K562 (cell line): ENCODE results near the gene UBE2U. TPM values are rescaled to one million over a fixed set of nuclear protein-coding genes. Genes with fewer than 3 reads are reported as not detected.
A peak's percentile ranks its signal among the peaks of the same experiment; 100 is the strongest.

Source experiments
- CBX5 ChIP-seq: IDR thresholded peaks from 2 replicates; pipeline ENCODE4 v1.6.1; 2014; ENCODE audit warnings: low read depth, borderline replicate concordance
- CEBPZ ChIP-seq: fragments of 150-350 bp; IDR thresholded peaks from 2 replicates; pipeline ENCODE4 v1.6.1; 2014; ENCODE audit warnings: low read depth, mild to moderate bottlenecking, low read length, borderline replicate concordance
- EP300 ChIP-seq: IDR thresholded peaks from 2 replicates; pipeline ENCODE4 v1.6.1; 2012; ENCODE audit warnings: low read length, improper control_type of control experiment
- HBP1 ChIP-seq: fragments of 450-650 bp; formaldehyde crosslinking; IDR thresholded peaks from 2 replicates; pipeline ENCODE4 v1.4.0; 2022; ENCODE audit warnings: missing genetic modification characterization
- MCM3 ChIP-seq: fragments of 450-650 bp; IDR thresholded peaks from 2 replicates; pipeline ENCODE4 v1.6.1; 2016
- NR4A1 ChIP-seq, 2 experiments: fragments of 250-450 bp in 1 of 2; fragments of 450-650 bp in 1 of 2; sonication (Bioruptor Pico) in 1 of 2; IDR thresholded peaks; 2 replicates each; pipeline versions ENCODE4 v1.4.0 to v1.6.1; 2016 to 2020; ENCODE audit warnings: mild to moderate bottlenecking in 2 of 2, missing compliant biosample characterization in 1 of 2, missing genetic modification characterization in 1 of 2, moderate library complexity in 1 of 2
- SFPQ ChIP-seq: fragments of 200-400 bp; formaldehyde crosslinking; IDR thresholded peaks from 2 replicates; pipeline ENCODE4 v1.6.1; 2017; ENCODE audit warnings: mild to moderate bottlenecking, low read depth, low read length, moderate library complexity
- TRIM24 ChIP-seq, 2 experiments: fragments of 450-650 bp; IDR thresholded peaks; 2 replicates each; pipeline ENCODE4 v1.6.1; 2016
- YBX1 ChIP-seq: fragments of 450-650 bp; IDR thresholded peaks from 2 replicates; pipeline ENCODE4 v1.7.1; 2016; ENCODE audit warnings: mild to moderate bottlenecking
- ZBTB49 ChIP-seq: sonication (generic); formaldehyde crosslinking; IDR thresholded peaks from 2 replicates; pipeline ENCODE4 v1.8.0; 2022; ENCODE audit warnings: missing genetic modification reagents, mild to moderate bottlenecking, borderline replicate concordance
- ZNF583 ChIP-seq: fragments of 250-450 bp; sonication (Bioruptor Pico); IDR thresholded peaks from 2 replicates; pipeline ENCODE4 v1.4.0; 2020
- polyA plus RNA-seq, 8 experiments: library from polyadenylated mRNA; depleted of rRNA in 4 of 8; stranded (reverse) in 5 of 8; unstranded in 3 of 8; fragments of >200 nt; fragmentation: Nextera tagmentation in 2 of 8; fragmentation: Illumina TruSeq in 1 of 8; extraction: Ambion mirVana in 2 of 8; extraction: Trizol in 1 of 8; gene quantifications; 2 replicates each; pipeline versions ENCODE4 v1.2.1 to v1.2.3, GENCODE V29; 2011 to 2014; ENCODE audit warnings: inconsistent platforms in 1 of 8, missing spikeins in 1 of 8
- total RNA-seq, 7 experiments: library from RNA; depleted of rRNA in 6 of 7; stranded (reverse); fragments of >200 nt in 6 of 7; fragmentation: Illumina TruSeq in 2 of 7; extraction: Trizol in 2 of 7; gene quantifications; 2 replicates each; pipeline versions ENCODE4 v1.2.1 to v1.2.3, GENCODE V29; 2011 to 2021; ENCODE audit warnings: low replicate concordance in 1 of 7
- TF ChIP-seq, protein P1 (sequence below): fragments of 250-450 bp; sonication (Bioruptor Pico); IDR thresholded peaks from 2 replicates; pipeline ENCODE4 v1.8.0; 2022; ENCODE audit warnings: inconsistent platforms

The UBE2U gene
- total and polyA plus RNA-seq, 9 of the 15 experiments (the other 6 are each of a cell fraction or from before 2014, with no cell fraction given) = not detected

DNA sequence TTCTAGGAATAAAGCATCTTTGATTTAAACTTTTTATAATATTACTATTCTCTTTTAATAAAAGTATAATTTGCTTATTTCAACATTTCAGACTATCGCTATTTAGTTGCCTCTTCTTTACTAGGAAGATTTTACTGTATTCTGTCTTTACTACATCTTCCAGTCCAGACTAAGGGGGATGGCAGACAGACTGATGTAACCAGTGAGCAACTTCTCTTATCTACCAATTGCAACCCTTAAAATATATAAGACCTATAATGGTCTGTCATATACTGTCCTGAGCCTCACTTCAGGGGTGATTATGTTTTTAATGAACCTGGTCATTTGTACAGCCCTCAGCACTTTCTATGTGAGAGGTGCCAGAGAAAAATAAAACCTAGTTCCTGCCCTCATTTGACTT is 87.0 kb downstream of the UBE2U start (continued):
- no peak for TF ChIP-seq ZBTB49
- TF ChIP-seq HBP1 (CRISPR knock-in tag) = no peak
- no peak for TF ChIP-seq NR4A1 (CRISPR knock-in tag; IDR thresholded peaks at IDR 0.05)
- TF ChIP-seq NR4A1 (tag; IDR thresholded peaks at IDR 0.05) = no peak
- TF ChIP-seq TRIM24 (IDR thresholded peaks at IDR 0.05) = peak; percentile 54 to 75; a peak in 2 of 4 replicates
- no peak for TF ChIP-seq SFPQ
- peak; percentile 29; the same call in 1 of the 2 replicates for TF ChIP-seq EP300
- TF ChIP-seq CBX5 = no peak
- TF ChIP-seq YBX1 = no peak
- TF ChIP-seq, protein P1, sequence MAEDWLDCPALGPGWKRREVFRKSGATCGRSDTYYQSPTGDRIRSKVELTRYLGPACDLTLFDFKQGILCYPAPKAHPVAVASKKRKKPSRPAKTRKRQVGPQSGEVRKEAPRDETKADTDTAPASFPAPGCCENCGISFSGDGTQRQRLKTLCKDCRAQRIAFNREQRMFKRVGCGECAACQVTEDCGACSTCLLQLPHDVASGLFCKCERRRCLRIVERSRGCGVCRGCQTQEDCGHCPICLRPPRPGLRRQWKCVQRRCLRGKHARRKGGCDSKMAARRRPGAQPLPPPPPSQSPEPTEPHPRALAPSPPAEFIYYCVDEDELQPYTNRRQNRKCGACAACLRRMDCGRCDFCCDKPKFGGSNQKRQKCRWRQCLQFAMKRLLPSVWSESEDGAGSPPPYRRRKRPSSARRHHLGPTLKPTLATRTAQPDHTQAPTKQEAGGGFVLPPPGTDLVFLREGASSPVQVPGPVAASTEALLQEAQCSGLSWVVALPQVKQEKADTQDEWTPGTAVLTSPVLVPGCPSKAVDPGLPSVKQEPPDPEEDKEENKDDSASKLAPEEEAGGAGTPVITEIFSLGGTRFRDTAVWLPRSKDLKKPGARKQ (CRISPR knock-in tag) = no peak
- TF ChIP-seq MCM3 = no peak
- TF ChIP-seq CEBPZ = no peak
- no peak for TF ChIP-seq ZNF583 (CRISPR knock-in tag)
- TF ChIP-seq, all 486 proteins: peak for 6
